Spleen (tissue), 11 donors: ENCODE measurements around the gene GALNTL6. TPM values are rescaled to one million over a fixed set of nuclear protein-coding genes. Genes with fewer than 3 reads are reported as not detected.

Experiments used
- DNase-seq: peaks from one replicate; pipeline ENCODE4 v3.0.0-alpha.2; 2020
- H3K27ac ChIP-seq, 8 donors: fragments of 200-600 bp; sonication (generic) in 7 of 8; 1 replicate in 4 of 8; 2 replicates in 4 of 8; pipeline versions ENCODE4 v1.5.0 to v1.8.0; 2016 to 2021; ENCODE audit warnings: inconsistent platforms in 4 of 8, mild to moderate bottlenecking in 4 of 8, moderate library complexity in 1 of 8
- H3K27me3 ChIP-seq, 7 donors: fragments of 200-600 bp; sonication (generic) in 6 of 7; replicated peaks in 1 of 7; 1 replicate in 4 of 7; 2 replicates in 3 of 7; pipeline versions ENCODE4 v1.5.0 to v1.8.0; 2016 to 2021; ENCODE audit warnings: inconsistent platforms in 3 of 7, mild to moderate bottlenecking in 1 of 7
- H3K36me3 ChIP-seq, 6 donors: fragments of 200-600 bp; sonication (generic) in 5 of 6; 1 replicate in 4 of 6; 2 replicates in 2 of 6; pipeline versions ENCODE4 v1.5.0 to v1.8.0; 2016 to 2021; ENCODE audit warnings: inconsistent platforms in 2 of 6
- H3K4me1 ChIP-seq, 6 donors: fragments of 200-600 bp; sonication (generic) in 5 of 6; 1 replicate in 3 of 6; 2 replicates in 3 of 6; pipeline versions ENCODE4 v1.5.0 to v1.8.0; 2016 to 2021; ENCODE audit warnings: inconsistent platforms in 3 of 6
- H3K4me3 ChIP-seq, 8 donors: fragments of 200-600 bp; sonication (generic) in 7 of 8; 1 replicate in 4 of 8; 2 replicates in 4 of 8; pipeline versions ENCODE4 v1.5.0 to v1.8.0; 2016 to 2021; ENCODE audit warnings: inconsistent platforms in 4 of 8, mild to moderate bottlenecking in 4 of 8, moderate library complexity in 2 of 8
- H3K9me3 ChIP-seq, 8 donors: fragments of 200-600 bp; sonication (generic) in 7 of 8; 1 replicate in 4 of 8; 2 replicates in 4 of 8; pipeline versions ENCODE4 v1.5.0 to v1.8.0; 2016 to 2021; ENCODE audit warnings: inconsistent platforms in 4 of 8
- POLR2A ChIP-seq, 3 donors: fragments of 450-650 bp; IDR thresholded peaks; one replicate each; pipeline ENCODE4 v1.5.1; 2017; ENCODE audit warnings: antibody characterized with exemption in 3 of 3, mild to moderate bottlenecking in 1 of 3
- POLR2AphosphoS5 ChIP-seq, 3 donors: sonication (generic); formaldehyde crosslinking; IDR thresholded peaks; one replicate each; pipeline ENCODE4 v1.5.1; 2017; ENCODE audit warnings: antibody characterized with exemption in 3 of 3
- WGBS, 5 donors: extraction: QIAGEN DNeasy Blood & Tissue Kit in 3 of 5; methylation state at CpG; one replicate each; pipeline versions ENCODE4 v1.1.5 to v1.1.7; 2013 to 2018; 5-methylcytosine and 5-hydroxymethylcytosine counted together
- intact Hi-C: fragments of 100-400 bp; cut with DNase I; formaldehyde crosslinking; loops from one replicate; pipeline ENCODE4 v1.15.0; 2023; ENCODE audit warnings: low total_unique reads
- polyA plus RNA-seq, 3 donors: library from polyadenylated mRNA; stranded (reverse); fragments of 200-250 nt; gene quantifications; one replicate each; pipeline ENCODE4 v1.2.1, GENCODE V29; 2013
- total RNA-seq, 7 donors: library from RNA; depleted of rRNA in 3 of 7; stranded (reverse); fragments of >200 nt in 3 of 7; fragmentation: NEBNext Ultra II Directional in 4 of 7; extraction: Animal tissue kit (Norgen Biotek cat#: 25700) in 4 of 7; gene quantifications; one replicate each; pipeline versions ENCODE4 v1.1.0 to v1.2.1, GENCODE V29; 2016 to 2021
- TF ChIP-seq, protein P1 (sequence below), 11 experiments: fragments of 200-600 bp in 7 of 11; fragments of 450-650 bp in 4 of 11; sonication (generic) in 4 of 11; IDR thresholded peaks in 8 of 11; conservative IDR thresholded peaks in 3 of 11; 1 replicate in 7 of 11; 2 replicates in 4 of 11; pipeline versions ENCODE4 v1.4.0 to v1.8.0; 2016 to 2021; ENCODE audit warnings: antibody characterized with exemption in 11 of 11, inconsistent platforms in 4 of 11, mild to moderate bottlenecking in 1 of 11
- donor health status: healthy with polysubstance abuse.
- donor health status: DM: no; HTN: no; CAD: no; lungs with moderate emphysema.
- donor health status: DM: no; HTN: no; CAD: no.
- donor health status: Bipolar disorder and iron deficiency.
- donor health status: healthy.
- donor health status: DM: no; HTN: no; CAD: no.
- donor health status: DM: yes; HTN: yes; CAD: no.

GALNTL6 gene
- total and polyA plus RNA-seq, 10 donors: 3.2 to 12.5 (median 7.1) TPM

DNA sequence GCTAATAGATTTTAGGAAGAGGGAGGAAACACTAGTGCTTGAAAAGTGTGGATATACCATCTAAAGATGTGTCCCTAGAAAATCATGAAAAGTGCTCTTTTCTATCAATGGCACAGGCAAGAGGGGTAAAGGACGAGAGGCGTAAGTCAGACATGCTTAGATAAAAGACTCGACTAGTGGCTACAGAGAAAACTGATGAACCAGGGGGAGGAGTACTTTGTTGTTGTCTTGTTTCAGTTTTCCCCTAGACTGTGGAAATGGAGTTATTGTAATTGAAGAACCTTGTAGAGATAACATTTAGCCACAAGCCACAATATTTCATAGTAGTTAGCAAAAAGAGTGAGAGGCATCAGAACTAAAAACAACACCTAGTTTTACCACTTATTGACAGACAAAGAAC, 21.4 kb downstream of the GALNTL6 start:
- H3K36me3 ChIP-seq: no peaks in the 10 kb centered on the region
- DNase-seq: no peak
- H3K27me3 ChIP-seq: no peaks in the 10 kb centered on the region
- H3K4me1 ChIP-seq: no peaks in the 10 kb centered on the region
- TF ChIP-seq, protein P1, sequence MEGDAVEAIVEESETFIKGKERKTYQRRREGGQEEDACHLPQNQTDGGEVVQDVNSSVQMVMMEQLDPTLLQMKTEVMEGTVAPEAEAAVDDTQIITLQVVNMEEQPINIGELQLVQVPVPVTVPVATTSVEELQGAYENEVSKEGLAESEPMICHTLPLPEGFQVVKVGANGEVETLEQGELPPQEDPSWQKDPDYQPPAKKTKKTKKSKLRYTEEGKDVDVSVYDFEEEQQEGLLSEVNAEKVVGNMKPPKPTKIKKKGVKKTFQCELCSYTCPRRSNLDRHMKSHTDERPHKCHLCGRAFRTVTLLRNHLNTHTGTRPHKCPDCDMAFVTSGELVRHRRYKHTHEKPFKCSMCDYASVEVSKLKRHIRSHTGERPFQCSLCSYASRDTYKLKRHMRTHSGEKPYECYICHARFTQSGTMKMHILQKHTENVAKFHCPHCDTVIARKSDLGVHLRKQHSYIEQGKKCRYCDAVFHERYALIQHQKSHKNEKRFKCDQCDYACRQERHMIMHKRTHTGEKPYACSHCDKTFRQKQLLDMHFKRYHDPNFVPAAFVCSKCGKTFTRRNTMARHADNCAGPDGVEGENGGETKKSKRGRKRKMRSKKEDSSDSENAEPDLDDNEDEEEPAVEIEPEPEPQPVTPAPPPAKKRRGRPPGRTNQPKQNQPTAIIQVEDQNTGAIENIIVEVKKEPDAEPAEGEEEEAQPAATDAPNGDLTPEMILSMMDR (IDR thresholded peaks at IDR 0.05 in 8 of 11, conservative IDR thresholded peaks at IDR 0.05 in 3 of 11): no peak
- TF ChIP-seq POLR2AphosphoS5 (IDR thresholded peaks at IDR 0.05) (no peak), POLR2A (IDR thresholded peaks at IDR 0.05) (no peak)
- intact Hi-C loops: no loop called here
- H3K4me3 ChIP-seq: no peak overlapping the region
- no peaks in the 10 kb centered on the region for H3K9me3 ChIP-seq
- no peak overlapping the region for H3K27ac ChIP-seq
- 39 to 47% (median 43%) methylated on average over 3 of the region's 3 CpGs for WGBS, 5 donors

DNA sequence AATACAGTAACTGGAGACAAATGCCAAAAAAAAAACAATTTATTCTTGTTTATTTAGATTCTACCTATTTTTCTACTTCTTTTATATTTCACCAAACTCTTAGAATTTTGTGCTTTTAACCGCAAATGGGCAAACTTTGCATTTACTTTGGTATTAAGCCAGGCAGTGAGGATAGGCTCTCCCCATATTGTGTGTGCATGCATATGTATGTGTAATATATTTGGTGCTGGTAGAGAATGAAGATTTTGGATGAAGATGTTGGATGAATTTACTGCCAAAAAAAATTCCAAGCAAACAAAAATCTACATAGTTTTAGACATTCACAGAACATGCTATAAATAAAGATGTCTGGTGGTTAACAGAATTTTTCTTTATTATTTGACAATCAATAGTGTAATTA, 30.3 kb downstream of the GALNTL6 start:
- Histone ChIP-seq H3K4me3 (no peak overlapping the region), H3K36me3 (no peaks in the 10 kb centered on the region), H3K9me3 (no peaks in the 10 kb centered on the region), H3K4me1 (no peaks in the 10 kb centered on the region), H3K27ac (no peak overlapping the region), H3K27me3 (no peaks in the 10 kb centered on the region)
- TF ChIP-seq, protein P1 (IDR thresholded peaks at IDR 0.05 in 8 of 11, conservative IDR thresholded peaks at IDR 0.05 in 3 of 11): no peak
- TF ChIP-seq POLR2A (IDR thresholded peaks at IDR 0.05) (no peak), POLR2AphosphoS5 (IDR thresholded peaks at IDR 0.05) (no peak)
- DNase-seq: no peak
- intact Hi-C loops: no loop called here
- 90 to 96% (median 94%) methylated on average over 1 of the region's 1 CpG for WGBS, 5 donors

DNA sequence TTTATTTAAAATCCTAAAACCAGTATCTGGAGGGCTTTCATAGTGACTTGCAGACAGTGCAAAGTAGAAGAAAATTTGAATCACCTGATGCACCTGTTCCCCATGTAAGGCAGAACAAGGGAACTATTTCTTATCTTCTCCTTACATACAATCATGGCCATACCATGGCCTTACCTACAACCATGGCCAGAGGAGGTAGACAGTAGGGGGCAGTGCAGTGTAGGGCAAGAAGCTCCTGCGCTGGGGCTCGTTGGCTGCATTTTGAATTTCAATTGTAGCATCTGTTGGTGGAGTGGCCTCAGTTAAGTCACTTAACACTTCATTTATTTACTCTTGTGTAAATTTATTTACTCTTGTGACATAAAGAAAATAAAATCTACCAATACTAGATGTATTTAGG, 33.0 kb downstream of the GALNTL6 start:
- WGBS, 5 donors: 11 to 28% (median 19%) methylated on average over 2 of the region's 2 CpGs
- H3K4me3 ChIP-seq: no peak overlapping the region
- TF ChIP-seq, protein P1 (IDR thresholded peaks at IDR 0.05 in 8 of 11, conservative IDR thresholded peaks at IDR 0.05 in 3 of 11): peak in 7 of 11 experiments; percentile 25 to 55 (median 36)
- no peak for TF ChIP-seq POLR2AphosphoS5 (IDR thresholded peaks at IDR 0.05)
- H3K36me3 ChIP-seq: no peaks in the 10 kb centered on the region
- no peaks in the 10 kb centered on the region for H3K4me1 ChIP-seq
- no peaks in the 10 kb centered on the region for H3K27me3 ChIP-seq
- intact Hi-C loops: no loop called here
- no peak for DNase-seq
- no peaks in the 10 kb centered on the region for H3K9me3 ChIP-seq
- H3K27ac ChIP-seq: no peak overlapping the region

DNA sequence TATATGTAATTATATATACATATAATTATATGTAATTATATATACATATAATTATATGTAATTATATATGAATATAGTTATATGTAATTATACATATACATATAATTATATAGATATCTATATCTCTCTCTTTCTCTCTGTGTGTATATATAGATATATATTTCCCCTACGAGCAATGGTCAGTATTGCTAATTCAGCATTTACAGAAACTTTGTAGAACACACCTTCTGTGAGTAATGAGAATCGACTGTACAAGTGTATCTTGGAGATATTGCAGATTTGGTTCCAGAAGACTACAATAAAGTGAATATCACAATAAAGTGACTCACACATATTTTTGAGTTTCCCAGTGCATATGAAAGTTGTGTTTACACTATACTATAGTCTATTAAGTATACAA, 33.7 kb downstream of the GALNTL6 start:
- WGBS, 5 donors: 71 to 78% (median 77%) methylated on average over 2 of the region's 2 CpGs

DNA sequence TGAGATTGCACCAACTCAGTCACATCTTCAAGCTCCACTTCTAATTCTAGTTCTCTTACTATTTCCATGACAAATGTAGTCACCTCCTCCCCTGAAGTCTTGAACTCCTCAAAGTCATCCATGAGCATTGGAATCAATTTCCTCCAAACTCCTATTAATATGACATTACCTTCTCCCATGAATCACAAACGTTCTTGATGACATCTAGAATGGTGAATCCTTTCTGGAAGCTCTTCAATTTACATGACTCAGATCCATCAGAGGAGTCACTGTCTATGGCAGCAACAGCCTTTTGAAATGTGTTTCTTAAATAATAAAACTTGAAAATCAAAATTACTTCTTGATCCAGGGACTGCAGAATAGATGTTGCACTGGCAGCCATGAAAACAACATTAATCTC, 34.5 kb downstream of the GALNTL6 start:
- no peak overlapping the region for H3K4me3 ChIP-seq
- H3K4me1 ChIP-seq: no peaks in the 10 kb centered on the region
- no peaks in the 10 kb centered on the region for H3K36me3 ChIP-seq
- H3K27me3 ChIP-seq: no peaks in the 10 kb centered on the region
- intact Hi-C loops: no loop called here
- no peak overlapping the region for H3K27ac ChIP-seq
- no peaks in the 10 kb centered on the region for H3K9me3 ChIP-seq
- TF ChIP-seq POLR2A (IDR thresholded peaks at IDR 0.05) (no peak), POLR2AphosphoS5 (IDR thresholded peaks at IDR 0.05) (no peak)
- TF ChIP-seq, protein P1 (IDR thresholded peaks at IDR 0.05 in 8 of 11, conservative IDR thresholded peaks at IDR 0.05 in 3 of 11): no peak
- WGBS, 5 donors: 52 to 74% (median 69%) methylated on average over 1 of the region's 1 CpG
- no peak for DNase-seq

More for the DNA sequence above, 33.7 kb downstream of the GALNTL6 start:
- no peak overlapping the region for H3K27ac ChIP-seq
- intact Hi-C loops: no loop called here
- no peaks in the 10 kb centered on the region for H3K36me3 ChIP-seq
- H3K9me3 ChIP-seq: no peaks in the 10 kb centered on the region
- no peak for DNase-seq
- H3K4me3 ChIP-seq: no peak overlapping the region
- no peaks in the 10 kb centered on the region for H3K4me1 ChIP-seq
- TF ChIP-seq POLR2A (IDR thresholded peaks at IDR 0.05) (no peak), POLR2AphosphoS5 (IDR thresholded peaks at IDR 0.05) (no peak)
- H3K27me3 ChIP-seq: no peaks in the 10 kb centered on the region
